VCaP (cell line): ENCODE measurements around the gene CACNA2D3.

Experiments
- H3K27ac ChIP-seq: fragments of 450-650 bp; 2 replicates; pipeline ENCODE4 v1.5.1; 2017
- TF ChIP-seq, protein P1 (sequence below): fragments of 450-650 bp; conservative IDR thresholded peaks from 2 replicates; pipeline ENCODE4 v1.5.1; 2017; ENCODE audit warnings: mild to moderate bottlenecking, moderate library complexity

Gene CACNA2D3

DNA sequence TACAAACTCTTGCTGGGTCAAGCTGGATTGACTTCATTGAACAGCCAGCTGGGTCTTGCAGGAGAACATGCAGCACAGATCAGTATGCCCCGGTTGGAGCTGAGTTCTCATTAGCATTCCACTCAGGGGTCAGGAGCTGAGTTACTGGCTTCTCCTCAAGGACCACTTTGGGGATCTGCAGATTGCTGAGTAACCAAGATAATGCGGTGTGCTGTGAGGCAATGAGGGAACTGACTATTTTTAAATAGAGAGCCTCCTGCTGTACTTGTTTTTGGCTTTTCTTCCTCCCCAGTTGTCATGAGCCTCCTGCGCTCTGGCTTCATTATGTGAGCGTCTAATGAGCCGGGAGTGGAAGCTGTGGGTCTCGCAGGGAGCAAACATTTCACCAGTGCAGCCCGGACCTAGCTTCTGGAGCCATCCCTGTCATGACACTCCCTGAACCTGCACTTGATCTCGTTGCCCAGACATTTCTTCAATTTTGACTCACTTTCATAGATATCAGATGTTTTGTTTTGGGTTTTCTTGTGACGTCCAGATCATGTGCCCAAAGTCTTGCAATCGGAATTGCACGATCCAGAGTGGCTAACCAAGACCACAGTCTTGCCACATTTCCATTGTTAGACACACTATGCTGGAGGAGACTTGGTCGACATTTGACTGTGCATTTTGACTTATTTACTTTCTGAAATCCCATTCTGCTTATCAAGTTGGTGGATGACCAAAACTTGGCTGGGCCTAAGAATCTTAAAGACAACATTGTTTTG is 478.3 kb downstream of the CACNA2D3 start:
- TF ChIP-seq, protein P1, sequence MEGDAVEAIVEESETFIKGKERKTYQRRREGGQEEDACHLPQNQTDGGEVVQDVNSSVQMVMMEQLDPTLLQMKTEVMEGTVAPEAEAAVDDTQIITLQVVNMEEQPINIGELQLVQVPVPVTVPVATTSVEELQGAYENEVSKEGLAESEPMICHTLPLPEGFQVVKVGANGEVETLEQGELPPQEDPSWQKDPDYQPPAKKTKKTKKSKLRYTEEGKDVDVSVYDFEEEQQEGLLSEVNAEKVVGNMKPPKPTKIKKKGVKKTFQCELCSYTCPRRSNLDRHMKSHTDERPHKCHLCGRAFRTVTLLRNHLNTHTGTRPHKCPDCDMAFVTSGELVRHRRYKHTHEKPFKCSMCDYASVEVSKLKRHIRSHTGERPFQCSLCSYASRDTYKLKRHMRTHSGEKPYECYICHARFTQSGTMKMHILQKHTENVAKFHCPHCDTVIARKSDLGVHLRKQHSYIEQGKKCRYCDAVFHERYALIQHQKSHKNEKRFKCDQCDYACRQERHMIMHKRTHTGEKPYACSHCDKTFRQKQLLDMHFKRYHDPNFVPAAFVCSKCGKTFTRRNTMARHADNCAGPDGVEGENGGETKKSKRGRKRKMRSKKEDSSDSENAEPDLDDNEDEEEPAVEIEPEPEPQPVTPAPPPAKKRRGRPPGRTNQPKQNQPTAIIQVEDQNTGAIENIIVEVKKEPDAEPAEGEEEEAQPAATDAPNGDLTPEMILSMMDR = no peak
- no peak overlapping the region for H3K27ac ChIP-seq

DNA sequence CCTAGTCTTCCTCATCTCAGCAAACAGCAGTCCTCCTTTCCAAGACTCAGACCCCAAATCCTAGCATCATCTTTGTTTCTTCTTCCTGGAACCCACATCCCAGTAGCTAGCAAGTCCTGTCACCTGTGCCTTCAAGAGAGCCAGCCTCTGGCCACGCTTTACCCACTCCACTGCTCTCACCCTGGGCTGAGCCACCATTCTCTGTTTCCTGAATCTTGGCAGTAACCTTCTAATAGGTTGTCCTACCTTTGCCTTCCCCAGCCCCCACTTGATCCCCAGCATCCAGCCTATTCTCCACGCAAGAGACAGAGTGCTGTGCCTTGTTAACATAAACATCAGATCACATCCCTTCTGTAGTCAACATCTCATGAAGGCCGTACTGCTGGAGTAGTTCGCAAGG is 482.1 kb downstream of the CACNA2D3 start:
- no peak overlapping the region for H3K27ac ChIP-seq
- TF ChIP-seq, protein P1 = no peak

DNA sequence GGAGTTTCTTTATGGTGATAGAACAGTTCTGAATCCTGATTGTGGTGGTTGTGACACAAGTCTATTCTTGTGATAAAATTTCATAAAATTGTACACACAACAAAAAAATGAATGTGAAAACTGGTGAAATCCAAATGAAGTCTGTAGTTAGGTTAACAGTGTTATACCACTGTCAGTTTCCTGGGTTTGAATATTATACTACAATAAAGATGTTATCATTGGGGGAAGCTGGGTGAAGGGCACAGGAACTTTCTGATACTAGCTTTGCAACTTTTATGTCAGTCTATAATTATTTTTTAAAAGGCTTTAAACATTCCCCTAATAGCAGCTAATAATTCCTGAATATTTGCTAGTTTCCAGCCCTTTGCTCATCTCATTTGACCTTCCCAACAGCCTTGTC is 485.7 kb downstream of the CACNA2D3 start:
- H3K27ac ChIP-seq = no peak overlapping the region
- TF ChIP-seq, protein P1 = no peak

DNA sequence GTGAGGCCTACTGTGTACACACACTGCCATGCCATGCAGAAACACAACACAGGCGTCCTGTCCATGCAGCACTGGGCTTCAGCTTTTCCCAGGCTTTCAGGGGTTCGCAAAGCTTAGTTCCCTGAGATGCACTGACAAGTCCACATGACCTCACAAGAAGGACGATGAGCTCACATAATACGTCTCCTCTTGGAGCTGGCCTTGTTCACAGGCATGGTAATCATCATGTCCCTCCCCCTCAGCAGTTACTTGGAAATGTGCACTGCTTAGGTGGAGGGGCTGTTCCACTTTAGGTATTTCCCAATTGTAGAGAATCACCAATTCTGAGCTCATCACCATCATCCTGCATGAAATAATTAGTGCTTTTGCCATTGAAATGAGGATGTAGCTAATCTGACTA is 496.7 kb downstream of the CACNA2D3 start:
- TF ChIP-seq, protein P1 = no peak

DNA sequence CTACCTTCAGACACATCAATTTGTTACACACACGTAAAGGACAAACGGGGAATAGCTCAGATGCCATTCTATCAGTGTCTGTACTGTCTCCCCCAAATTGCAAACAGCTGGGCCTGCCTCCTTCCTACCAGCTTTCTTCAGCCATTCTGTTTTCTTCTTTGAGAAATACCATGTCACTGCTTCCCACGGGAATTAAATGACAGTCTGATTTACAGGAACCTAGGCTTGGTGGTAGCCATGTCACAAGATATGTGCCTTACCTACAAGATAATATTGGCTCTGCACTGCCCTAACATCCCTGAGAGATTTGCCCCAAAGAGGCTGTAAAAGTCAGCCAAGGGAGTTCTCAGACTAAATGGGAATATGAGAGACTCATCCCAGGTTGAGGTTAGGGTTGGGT is 497.2 kb downstream of the CACNA2D3 start:
- TF ChIP-seq, protein P1 = no peak
- no peak overlapping the region for H3K27ac ChIP-seq

More for the DNA sequence above, 496.7 kb downstream of the CACNA2D3 start:
- no peak overlapping the region for H3K27ac ChIP-seq

DNA sequence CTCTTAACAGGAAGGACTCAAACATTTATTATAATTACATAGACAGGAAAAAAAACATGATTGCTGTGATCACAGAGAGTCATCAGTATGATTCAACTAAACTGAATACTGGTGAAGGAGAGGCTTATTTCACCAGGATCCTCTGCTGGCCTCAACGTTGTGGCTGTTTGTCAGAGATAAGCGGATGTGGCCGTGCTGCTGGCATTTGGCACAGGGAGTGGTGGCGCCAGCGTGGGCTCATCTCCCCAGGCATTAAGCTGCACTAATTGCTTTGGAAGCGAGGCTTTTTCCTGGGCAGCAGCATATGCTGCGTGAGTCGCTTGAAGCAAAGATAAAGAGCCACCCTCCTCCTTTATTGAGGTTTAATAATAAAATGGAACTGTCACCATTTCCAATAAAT is 498.8 kb downstream of the CACNA2D3 start:
- no peak overlapping the region for H3K27ac ChIP-seq
- TF ChIP-seq, protein P1 = no peak

DNA sequence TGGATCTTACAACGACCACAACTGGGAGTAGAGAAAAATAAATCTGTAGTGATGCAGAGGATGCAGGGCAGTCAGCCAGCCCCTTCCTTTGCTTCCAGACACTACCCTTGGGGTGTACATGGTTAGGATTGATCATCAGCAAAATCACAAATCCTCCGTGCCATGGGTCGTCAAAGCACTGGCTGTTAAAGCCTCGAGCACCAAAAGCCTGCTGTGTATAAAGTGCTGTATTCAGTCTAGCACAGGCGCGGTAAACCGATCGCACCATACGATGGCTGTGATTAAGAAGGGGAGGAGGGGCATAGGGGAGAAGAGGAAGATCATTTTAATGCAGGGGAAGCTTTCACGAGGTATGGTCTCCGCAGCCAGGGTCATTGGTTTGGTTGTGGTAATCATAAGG is 500.3 kb downstream of the CACNA2D3 start:
- H3K27ac ChIP-seq = no peak overlapping the region
- TF ChIP-seq, protein P1 = no peak
